Panc1 (cell line): ENCODE data around the gene MTUS2. TPM values are rescaled to one million over a fixed set of nuclear protein-coding genes. Genes with fewer than 3 reads are reported as not detected.

Source experiments
- ATAC-seq: fragments of 200-7000 bp; cut with Tn5 transposase; 2 replicates; pipeline ENCODE4 v1.9.1; 2020; ENCODE audit warnings: mild to moderate bottlenecking, moderate library complexity
- BruUV-seq: library from RNA; stranded (reverse); fragments of 400-500 nt; replicated peaks from 2 replicates; lab custom pipeline; 2021; lab: Mats Ljungman, UMichigan
- CTCF ChIA-PET: fragments of 300-600 bp; sonication (Branson Sonifier 250); formaldehyde crosslinking; loops from one replicate; lab custom pipeline; 2022; ENCODE audit warnings: antibody characterized with exemption; lab: Charles Lee
- POLR2A ChIA-PET: fragments of 300-600 bp; sonication (Branson Sonifier 250); formaldehyde crosslinking; loops from one replicate; lab custom pipeline; 2022; ENCODE audit warnings: antibody characterized with exemption; lab: Charles Lee
- DNase-seq: peaks from one replicate; pipeline ENCODE4 v3.0.0-alpha.2; 2010; ENCODE audit warnings: low read depth, low spot score
- H3K27ac ChIP-seq: 2 replicates; pipeline ENCODE4 v1.5.1; 2011; ENCODE audit warnings: mild to moderate bottlenecking, low read length, inconsistent platforms
- H3K27me3 ChIP-seq: fragments of 200-500 bp; sonication (Bioruptor generic); 2 replicates; pipeline ENCODE4 v1.6.0; 2014; ENCODE audit warnings: low read length, inconsistent platforms; ENCODE audit not compliant: control insufficient read depth, insufficient read depth
- H3K36me3 ChIP-seq: fragments of 200-500 bp; sonication (Bioruptor generic); 2 replicates; pipeline ENCODE4 v1.5.1; 2014; ENCODE audit warnings: inconsistent platforms, mild to moderate bottlenecking, low read length, moderate library complexity; ENCODE audit not compliant: control insufficient read depth, insufficient read depth
- H3K4me1 ChIP-seq: 2 replicates; pipeline ENCODE4 v1.5.1; 2011; ENCODE audit warnings: inconsistent platforms, mild to moderate bottlenecking, low read length, moderate library complexity; ENCODE audit not compliant: control insufficient read depth, insufficient read depth
- H3K4me3 ChIP-seq, 2 experiments: 2 replicates each; pipeline ENCODE4 v1.5.1; 2011 to 2012; ENCODE audit warnings: low read depth in 2 of 2, low read length in 2 of 2, mild to moderate bottlenecking in 2 of 2, inconsistent platforms in 1 of 2, moderate library complexity in 1 of 2
- H3K9me3 ChIP-seq: fragments of 200-500 bp; sonication (Bioruptor generic); 2 replicates; pipeline ENCODE4 v1.5.1; 2014; ENCODE audit warnings: low read depth, mild to moderate bottlenecking, inconsistent platforms, low read length, moderate library complexity; ENCODE audit not compliant: control insufficient read depth, insufficient read depth
- REST ChIP-seq, 2 experiments: IDR thresholded peaks; 2 replicates each; pipeline ENCODE4 v1.6.1; 2011 to 2012; ENCODE audit warnings: low read depth in 2 of 2, control low read depth in 1 of 2, low read length in 1 of 2, mild to moderate bottlenecking in 1 of 2, moderate library complexity in 1 of 2; ENCODE audit not compliant: insufficient read depth in 1 of 2
- SIN3A ChIP-seq: IDR thresholded peaks from 2 replicates; pipeline ENCODE4 v1.6.1; 2012; ENCODE audit warnings: low read depth, mild to moderate bottlenecking, low read length, moderate library complexity, borderline replicate concordance; ENCODE audit not compliant: insufficient read depth
- TCF7L2 ChIP-seq: IDR thresholded peaks from 2 replicates; pipeline ENCODE4 v1.6.1; 2011; ENCODE audit warnings: mild to moderate bottlenecking, low read depth, low read length, inconsistent platforms
- in situ Hi-C: cut with HindIII; loops from 2 replicates; pipeline ENCODE4 v1.10.0; 2016; ENCODE audit warnings: low sequenced_read_pairs, low pct_unique_long_range_greater_than_20kb
- intact Hi-C: fragments of 100-400 bp; cut with micrococcal nuclease; formaldehyde crosslinking; loops from one replicate; pipeline ENCODE4 v1.10.0; 2022; ENCODE audit not compliant: unreplicated experiment
- total RNA-seq: library from RNA; stranded (reverse); gene quantifications from one replicate; pipeline ENCODE4 v1.2.1, GENCODE V29; 2021; ENCODE audit not compliant: unreplicated experiment
- TF ChIP-seq, protein P1 (sequence below): fragments of 450-650 bp; IDR thresholded peaks from 2 replicates; pipeline ENCODE4 v1.5.1; 2017; ENCODE audit warnings: mild to moderate bottlenecking

The MTUS2 gene
- total RNA-seq, 1 experiment from 2014 or later = 0.05 TPM

DNA sequence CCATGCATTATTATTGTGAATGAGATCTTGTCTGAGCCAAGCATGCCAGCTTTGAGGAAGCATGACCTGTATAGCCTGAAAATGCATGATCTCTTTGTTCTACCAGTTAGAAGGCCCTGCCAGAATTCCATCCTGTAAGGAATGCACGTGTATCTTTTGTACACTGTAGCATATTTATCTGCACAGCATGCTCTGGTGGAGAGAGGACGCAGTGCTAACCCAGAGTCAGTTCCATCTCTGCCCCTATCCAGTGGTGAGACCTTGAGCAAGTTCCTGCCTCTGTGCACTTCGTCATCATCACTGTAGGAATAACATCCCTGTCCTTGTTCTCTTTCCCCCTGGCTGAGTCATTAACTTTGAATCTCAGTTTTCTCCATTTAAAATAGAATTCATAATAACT is 541.6 kb downstream of the MTUS2 start:
- no peak overlapping the region for H3K4me3 ChIP-seq
- ATAC-seq (no peak), DNase-seq (no peak)
- H3K9me3 ChIP-seq = no peaks in the 10 kb centered on the region
- in situ Hi-C loops = no loop called here
- no TSS peak for BruUV-seq
- no peaks in the 10 kb centered on the region for H3K4me1 ChIP-seq
- no peak overlapping the region for H3K27ac ChIP-seq
- no peaks in the 10 kb centered on the region for H3K36me3 ChIP-seq
- TF ChIP-seq, protein P1, sequence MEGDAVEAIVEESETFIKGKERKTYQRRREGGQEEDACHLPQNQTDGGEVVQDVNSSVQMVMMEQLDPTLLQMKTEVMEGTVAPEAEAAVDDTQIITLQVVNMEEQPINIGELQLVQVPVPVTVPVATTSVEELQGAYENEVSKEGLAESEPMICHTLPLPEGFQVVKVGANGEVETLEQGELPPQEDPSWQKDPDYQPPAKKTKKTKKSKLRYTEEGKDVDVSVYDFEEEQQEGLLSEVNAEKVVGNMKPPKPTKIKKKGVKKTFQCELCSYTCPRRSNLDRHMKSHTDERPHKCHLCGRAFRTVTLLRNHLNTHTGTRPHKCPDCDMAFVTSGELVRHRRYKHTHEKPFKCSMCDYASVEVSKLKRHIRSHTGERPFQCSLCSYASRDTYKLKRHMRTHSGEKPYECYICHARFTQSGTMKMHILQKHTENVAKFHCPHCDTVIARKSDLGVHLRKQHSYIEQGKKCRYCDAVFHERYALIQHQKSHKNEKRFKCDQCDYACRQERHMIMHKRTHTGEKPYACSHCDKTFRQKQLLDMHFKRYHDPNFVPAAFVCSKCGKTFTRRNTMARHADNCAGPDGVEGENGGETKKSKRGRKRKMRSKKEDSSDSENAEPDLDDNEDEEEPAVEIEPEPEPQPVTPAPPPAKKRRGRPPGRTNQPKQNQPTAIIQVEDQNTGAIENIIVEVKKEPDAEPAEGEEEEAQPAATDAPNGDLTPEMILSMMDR = no peak
- ChIA-PET POLR2A (no interaction called here), CTCF (no interaction called here)
- H3K27me3 ChIP-seq = no peaks in the 10 kb centered on the region; the same call in 1 of the 2 replicates
- intact Hi-C loops = loop anchor here (5.0 kb wide), 1 partner anchor 544 kb away; no protein-coding TSS in a partner anchor

- DNase-seq = peak; percentile 54
- in situ Hi-C loops = no loop called here
- H3K27me3 ChIP-seq = no peaks in the 10 kb centered on the region; the same call in 1 of the 2 replicates
- H3K36me3 ChIP-seq = no peaks in the 10 kb centered on the region
- no peaks in the 10 kb centered on the region for H3K9me3 ChIP-seq
- H3K4me1 ChIP-seq = no peaks in the 10 kb centered on the region
- TF ChIP-seq, protein P1 = peak; percentile 91
- no peak for TF ChIP-seq REST (IDR thresholded peaks at IDR 0.05; ENCODE audit: insufficient read depth in 1 of 2, low read depth in 2 of 2, low read length in 1 of 2)
- TF ChIP-seq SIN3A = no peak
- no peak for TF ChIP-seq TCF7L2
- peak; percentile 89 for ATAC-seq
- no peak overlapping the region for H3K27ac ChIP-seq
- POLR2A ChIA-PET = no interaction called here
- no TSS peak for BruUV-seq
- no peak overlapping the region for H3K4me3 ChIP-seq
- CTCF ChIA-PET = interaction anchor here (0.6 kb wide), 1 partner anchor 55 kb away, joined by 3 read pairs; no protein-coding TSS in a partner anchor
- intact Hi-C loops = loop anchor here (5.0 kb wide), 1 partner anchor 546 kb away; no protein-coding TSS in a partner anchor
These were observed 542.9 kb downstream of the MTUS2 start for GRCh38 chr13:29362849-29363604.
